Adipose tissue (tissue), 3 donors: ENCODE data around the gene IFI6. TPM values are rescaled to one million over a fixed set of nuclear protein-coding genes. Genes with fewer than 3 reads are reported as not detected.
"Not testable (repeated sequence)": the region's sequence is repeated elsewhere in the genome, so short reads cannot be mapped to it uniquely, and the experiment has no call there.

ENCODE experiments used
- H3K27ac ChIP-seq: one replicate; pipeline ENCODE4 v1.5.1; 2013; ENCODE audit warnings: low read depth, low read length
- WGBS, 3 donors: extraction: QIAGEN DNeasy Blood & Tissue Kit; methylation state at CpG; one replicate each; pipeline ENCODE4 v1.1.7; 2013; 5-methylcytosine and 5-hydroxymethylcytosine counted together
- polyA plus RNA-seq, 3 donors: library from polyadenylated mRNA; stranded (reverse); fragments of 200-250 nt; gene quantifications; one replicate each; pipeline ENCODE4 v1.2.3, GENCODE V29; 2013
- donor health status: healthy with polysubstance abuse.
- donor health status: Bipolar disorder and iron deficiency.
- donor health status: healthy.

IFI6 gene
- polyA plus RNA-seq, 3 donors, result 46.7 to 115 (median 52.2) TPM

GRCh38 chr1:27634985-27635367, 37.0 kb downstream of the IFI6 start, which contains the start of gene FGR:
Gene FGR, minus strand, starts transcription at chr1:27635185. Its CDS starts 11,269 bp downstream, at chr1:27623916.
- peak within 1 kb of the TSS; percentile 88 for H3K27ac ChIP-seq
- 18 to 53% (median 30%) methylated on average over 25 to 28 of the region's 28 CpGs for WGBS, 3 donors

GRCh38 chr1:27634177-27634984, 37.6 kb downstream of the IFI6 start:
- 3 to 8% (median 7%) methylated on average over 45 to 63 of the region's 63 CpGs for WGBS, 3 donors

GRCh38 chr1:27633640-27634176, 38.3 kb downstream of the IFI6 start:
- WGBS, 3 donors, result 21 to 31% (median 24%) methylated on average over 16 to 17 of the region's 17 CpGs
- peak overlapping the region; percentile 88 for H3K27ac ChIP-seq

More at GRCh38 chr1:27634177-27634984, 37.6 kb downstream of the IFI6 start:
- H3K27ac ChIP-seq, result peak overlapping the region; percentile 88

- 61 to 84% (median 62%) methylated on average over 5 of the region's 5 CpGs for WGBS, 3 donors
- peak overlapping the region; percentile 34 for H3K27ac ChIP-seq
These were observed 38.7 kb downstream of the IFI6 start for GRCh38 chr1:27633298-27633610.

GRCh38 chr1:27632387-27633297, 39.4 kb downstream of the IFI6 start:
- peak overlapping the region; percentile 28 for H3K27ac ChIP-seq
- WGBS, 3 donors, result 40 to 69% (median 52%) methylated on average over 14 of the region's 14 CpGs

GRCh38 chr1:27630859-27631491, 41.0 kb downstream of the IFI6 start:
- 32 to 56% (median 33%) methylated on average over 5 of the region's 5 CpGs for WGBS, 3 donors
- peak overlapping the region; percentile 51 for H3K27ac ChIP-seq

GRCh38 chr1:27628712-27629111, 43.3 kb downstream of the IFI6 start:
- H3K27ac ChIP-seq, result no peak overlapping the region
- WGBS, 3 donors, result 29 to 53% (median 34%) methylated on average over 3 of the region's 3 CpGs

GRCh38 chr1:27627733-27628132, 44.3 kb downstream of the IFI6 start:
- H3K27ac ChIP-seq, result not testable (repeated sequence)
- 86 to 93% (median 90%) methylated on average over 4 of the region's 4 CpGs for WGBS, 3 donors

GRCh38 chr1:27627061-27627460, 44.9 kb downstream of the IFI6 start:
- H3K27ac ChIP-seq, result no peak overlapping the region
- 78 to 95% (median 91%) methylated on average over 5 of the region's 5 CpGs for WGBS, 3 donors

- peak overlapping the region; percentile 29 for H3K27ac ChIP-seq
- 55 to 81% (median 57%) methylated on average over 11 of the region's 11 CpGs for WGBS, 3 donors
These were observed 45.7 kb downstream of the IFI6 start for GRCh38 chr1:27626031-27626935.

- H3K27ac ChIP-seq, result no peak overlapping the region
- 54 to 62% (median 62%) methylated on average over 7 of the region's 7 CpGs for WGBS, 3 donors
These were observed 47.4 kb downstream of the IFI6 start for GRCh38 chr1:27624467-27625178.

- peak overlapping the region; percentile 29 for H3K27ac ChIP-seq
- 84 to 89% (median 85%) methylated on average over 13 of the region's 13 CpGs for WGBS, 3 donors
These were observed 48.4 kb downstream of the IFI6 start for GRCh38 chr1:27623327-27624212.

GRCh38 chr1:27622828-27623227, 49.2 kb downstream of the IFI6 start:
- WGBS, 3 donors, result 72 to 85% (median 74%) methylated on average over 4 of the region's 4 CpGs

GRCh38 chr1:27621051-27621920, 50.7 kb downstream of the IFI6 start:
- no peak overlapping the region for H3K27ac ChIP-seq
- WGBS, 3 donors, result 41 to 57% (median 56%) methylated on average over 7 of the region's 7 CpGs

More at GRCh38 chr1:27622828-27623227, 49.2 kb downstream of the IFI6 start:
- H3K27ac ChIP-seq, result peak overlapping the region; percentile 29

- H3K27ac ChIP-seq, result not testable (repeated sequence)
- 91 to 98% (median 97%) methylated on average over 7 of the region's 7 CpGs for WGBS, 3 donors
These were observed 52.1 kb downstream of the IFI6 start for GRCh38 chr1:27619782-27620438.
